ENCODE data around the gene TTLL5. TPM values are rescaled to one million over a fixed set of nuclear protein-coding genes. Genes with fewer than 3 reads are reported as not detected.

Gene TTLL5
- polyA plus RNA-seq, 1 of the 3 experiments (the other 2 are of a cell fraction): 9.6 TPM

GRCh38 chr14:75939200-75939599 lies 278.2 kb downstream of the TTLL5 start:
- no peak overlapping the region for H3K9ac ChIP-seq
- H3K9me2 ChIP-seq: no peaks in the 10 kb centered on the region
- CTCF ChIA-PET: interaction anchor here (1.0 to 1.5 kb wide), 3 partner anchors 33 to 361 kb away, joined by 3 to 6 read pairs (median 3); partner anchors contain the start of genes FLVCR2 and TGFB3
- H3K9me3 ChIP-seq: no peaks in the 10 kb centered on the region
- H3K4me2 ChIP-seq: no peak overlapping the region
- H3K4me1 ChIP-seq (ENCODE audit: control insufficient read depth in 1 of 2, insufficient read depth in 2 of 2, low read depth in 1 of 2, low read length in 1 of 2): peaks cover 3 to 4% of the 10 kb centered on the region in 2 experiments; a peak in 1 of 4 replicates
- POLR2A ChIA-PET: no interaction called here
- no peaks in the 10 kb centered on the region for H3K79me2 ChIP-seq (ENCODE audit: insufficient read depth)
- no peak overlapping the region for H3K4me3 ChIP-seq (ENCODE audit: low read depth in 2 of 2, low read length in 1 of 2)
- no peaks in the 10 kb centered on the region for H3F3A ChIP-seq (replicated peaks; ENCODE audit: insufficient read depth)
- no peaks in the 10 kb centered on the region for H4K20me1 ChIP-seq (ENCODE audit: insufficient read depth)
- H2AFZ ChIP-seq (ENCODE audit: low read depth): no peak overlapping the region
- no peaks in the 10 kb centered on the region for H3K36me3 ChIP-seq (replicated peaks in 1 of 2; ENCODE audit: control insufficient read depth in 1 of 2, insufficient read depth in 2 of 2, low read length in 1 of 2)
- H3K27me3 ChIP-seq (ENCODE audit: insufficient read depth): no peaks in the 10 kb centered on the region
- DNase-seq: no peak
- H3K27ac ChIP-seq (ENCODE audit: low read depth in 2 of 2, low read length in 1 of 2): no peak overlapping the region
- TF ChIP-seq REST (IDR thresholded peaks at IDR 0.05; ENCODE audit: low read depth, low read length) (no peak), PBX3 (IDR thresholded peaks at IDR 0.05) (no peak), JUND (IDR thresholded peaks at IDR 0.05) (no peak)
- 78% methylated on average over 1 of the region's 1 CpG for WGBS (ENCODE audit: low lambda C conversion rate)

GRCh38 chr14:75941030-75941429 lies 280.0 kb downstream of the TTLL5 start:
- H3K79me2 ChIP-seq (ENCODE audit: insufficient read depth): no peaks in the 10 kb centered on the region
- H3K27me3 ChIP-seq (ENCODE audit: insufficient read depth): no peaks in the 10 kb centered on the region
- no peak overlapping the region for H3K4me2 ChIP-seq
- no peaks in the 10 kb centered on the region for H3K9me2 ChIP-seq
- H3K36me3 ChIP-seq (replicated peaks in 1 of 2; ENCODE audit: control insufficient read depth in 1 of 2, insufficient read depth in 2 of 2, low read length in 1 of 2): peaks cover 0 to 6% of the 10 kb centered on the region in 2 experiments
- no peaks in the 10 kb centered on the region for H4K20me1 ChIP-seq (ENCODE audit: insufficient read depth)
- no peak overlapping the region for H2AFZ ChIP-seq (ENCODE audit: low read depth)
- H3K9ac ChIP-seq: no peak overlapping the region
- CTCF ChIA-PET: interaction anchor here (1.3 to 4.3 kb wide), 3 partner anchors 29 to 38 kb away, joined by 3 to 17 read pairs (median 4); no protein-coding TSS in a partner anchor
- no peak for DNase-seq
- no peaks in the 10 kb centered on the region for H3F3A ChIP-seq (replicated peaks; ENCODE audit: insufficient read depth)
- TF ChIP-seq FOSL2 (IDR thresholded peaks at IDR 0.05; ENCODE audit: borderline replicate concordance, low read depth) (no peak), SMC3 (IDR thresholded peaks at IDR 0.05; ENCODE audit: low read depth, low read length) (no peak), ELF1 (IDR thresholded peaks at IDR 0.05) (no peak)
- WGBS (ENCODE audit: low lambda C conversion rate): 75% methylated on average over 2 of the region's 4 CpGs
- no peaks in the 10 kb centered on the region for H3K9me3 ChIP-seq
- POLR2A ChIA-PET: no interaction called here
- H3K27ac ChIP-seq (ENCODE audit: low read depth in 2 of 2, low read length in 1 of 2): no peak overlapping the region
- peaks cover 3 to 4% of the 10 kb centered on the region in 2 experiments; a peak in 1 of 4 replicates for H3K4me1 ChIP-seq (ENCODE audit: control insufficient read depth in 1 of 2, insufficient read depth in 2 of 2, low read depth in 1 of 2, low read length in 1 of 2)
- no peak overlapping the region for H3K4me3 ChIP-seq (ENCODE audit: low read depth in 2 of 2, low read length in 1 of 2)

Measured in SK-N-SH (cell line).